Panc1 (cell line): Measurements from ENCODE around the gene FGFRL1. TPM values are rescaled to one million over a fixed set of nuclear protein-coding genes. Genes with fewer than 3 reads are reported as not detected.

Experiments
- ATAC-seq: fragments of 200-7000 bp; cut with Tn5 transposase; 2 replicates; pipeline ENCODE4 v1.9.1; 2020; ENCODE audit warnings: mild to moderate bottlenecking, moderate library complexity
- BruUV-seq: library from RNA; stranded (reverse); fragments of 400-500 nt; replicated peaks from 2 replicates; lab custom pipeline; 2021; lab: Mats Ljungman, UMichigan
- CTCF ChIA-PET: fragments of 300-600 bp; sonication (Branson Sonifier 250); formaldehyde crosslinking; loops from one replicate; lab custom pipeline; 2022; ENCODE audit warnings: antibody characterized with exemption; lab: Charles Lee
- POLR2A ChIA-PET: fragments of 300-600 bp; sonication (Branson Sonifier 250); formaldehyde crosslinking; loops from one replicate; lab custom pipeline; 2022; ENCODE audit warnings: antibody characterized with exemption; lab: Charles Lee
- DNase-seq: peaks from one replicate; pipeline ENCODE4 v3.0.0-alpha.2; 2010; ENCODE audit warnings: low read depth, low spot score
- H3K27ac ChIP-seq: 2 replicates; pipeline ENCODE4 v1.5.1; 2011; ENCODE audit warnings: mild to moderate bottlenecking, low read length, inconsistent platforms
- H3K27me3 ChIP-seq: fragments of 200-500 bp; sonication (Bioruptor generic); 2 replicates; pipeline ENCODE4 v1.6.0; 2014; ENCODE audit warnings: low read length, inconsistent platforms; ENCODE audit not compliant: control insufficient read depth, insufficient read depth
- H3K36me3 ChIP-seq: fragments of 200-500 bp; sonication (Bioruptor generic); 2 replicates; pipeline ENCODE4 v1.5.1; 2014; ENCODE audit warnings: inconsistent platforms, mild to moderate bottlenecking, low read length, moderate library complexity; ENCODE audit not compliant: control insufficient read depth, insufficient read depth
- H3K4me1 ChIP-seq: 2 replicates; pipeline ENCODE4 v1.5.1; 2011; ENCODE audit warnings: inconsistent platforms, mild to moderate bottlenecking, low read length, moderate library complexity; ENCODE audit not compliant: control insufficient read depth, insufficient read depth
- H3K4me3 ChIP-seq, 2 experiments: 2 replicates each; pipeline ENCODE4 v1.5.1; 2011 to 2012; ENCODE audit warnings: low read depth in 2 of 2, low read length in 2 of 2, mild to moderate bottlenecking in 2 of 2, inconsistent platforms in 1 of 2, moderate library complexity in 1 of 2
- H3K9me3 ChIP-seq: fragments of 200-500 bp; sonication (Bioruptor generic); 2 replicates; pipeline ENCODE4 v1.5.1; 2014; ENCODE audit warnings: low read depth, mild to moderate bottlenecking, inconsistent platforms, low read length, moderate library complexity; ENCODE audit not compliant: control insufficient read depth, insufficient read depth
- CTCF ChIP-seq: fragments of 450-650 bp; IDR thresholded peaks from 2 replicates; pipeline ENCODE4 v1.5.1; 2017; ENCODE audit warnings: mild to moderate bottlenecking
- POLR2AphosphoS5 ChIP-seq: IDR thresholded peaks from 2 replicates; pipeline ENCODE4 v1.6.1; 2012; ENCODE audit warnings: mild to moderate bottlenecking, low read depth, low read length, moderate library complexity
- REST ChIP-seq, 2 experiments: IDR thresholded peaks; 2 replicates each; pipeline ENCODE4 v1.6.1; 2011 to 2012; ENCODE audit warnings: low read depth in 2 of 2, control low read depth in 1 of 2, low read length in 1 of 2, mild to moderate bottlenecking in 1 of 2, moderate library complexity in 1 of 2; ENCODE audit not compliant: insufficient read depth in 1 of 2
- SIN3A ChIP-seq: IDR thresholded peaks from 2 replicates; pipeline ENCODE4 v1.6.1; 2012; ENCODE audit warnings: low read depth, mild to moderate bottlenecking, low read length, moderate library complexity, borderline replicate concordance; ENCODE audit not compliant: insufficient read depth
- TCF7L2 ChIP-seq: IDR thresholded peaks from 2 replicates; pipeline ENCODE4 v1.6.1; 2011; ENCODE audit warnings: mild to moderate bottlenecking, low read depth, low read length, inconsistent platforms
- in situ Hi-C: cut with HindIII; loops from 2 replicates; pipeline ENCODE4 v1.10.0; 2016; ENCODE audit warnings: low sequenced_read_pairs, low pct_unique_long_range_greater_than_20kb
- intact Hi-C: fragments of 100-400 bp; cut with micrococcal nuclease; formaldehyde crosslinking; loops from one replicate; pipeline ENCODE4 v1.10.0; 2022; ENCODE audit not compliant: unreplicated experiment
- total RNA-seq: library from RNA; stranded (reverse); gene quantifications from one replicate; pipeline ENCODE4 v1.2.1, GENCODE V29; 2021; ENCODE audit not compliant: unreplicated experiment

Gene FGFRL1
- total RNA-seq, 1 experiment from 2014 or later = 43.1 TPM

GRCh38 chr4:1002631-1003251 is 8.7 kb upstream of the FGFRL1 start:
- Histone ChIP-seq H3K36me3 (no peaks in the 10 kb centered on the region), H3K9me3 (no peaks in the 10 kb centered on the region), H3K4me1 (no peaks in the 10 kb centered on the region; the same call in 1 of the 2 replicates), H3K4me3 (no peak overlapping the region), H3K27me3 (no peaks in the 10 kb centered on the region), H3K27ac (no peak overlapping the region)
- no TSS peak for BruUV-seq
- POLR2A ChIA-PET = no interaction called here
- intact Hi-C loops (no loop called here), in situ Hi-C loops (no loop called here)
- TF ChIP-seq SIN3A = no peak
- TF ChIP-seq REST (IDR thresholded peaks at IDR 0.05; ENCODE audit: insufficient read depth in 1 of 2, low read depth in 2 of 2, low read length in 1 of 2) = no peak
- TF ChIP-seq TCF7L2 = no peak
- no peak for TF ChIP-seq CTCF
- TF ChIP-seq POLR2AphosphoS5 = no peak
- DNase-seq (no peak), ATAC-seq (no peak)
- CTCF ChIA-PET = interaction anchor here (0.6 kb wide), 1 partner anchor 263 kb away, joined by 7 read pairs; no protein-coding TSS in a partner anchor

- no TSS peak for BruUV-seq
- intact Hi-C loops (no loop called here), in situ Hi-C loops (no loop called here)
- ATAC-seq (no peak), DNase-seq (no peak)
- Histone ChIP-seq H3K9me3 (no peaks in the 10 kb centered on the region), H3K27ac (no peak overlapping the region), H3K36me3 (no peaks in the 10 kb centered on the region), H3K4me1 (no peaks in the 10 kb centered on the region), H3K4me3 (no peak overlapping the region), H3K27me3 (no peaks in the 10 kb centered on the region)
- ChIA-PET POLR2A (no interaction called here), CTCF (no interaction called here)
- TF ChIP-seq CTCF (no peak), REST (IDR thresholded peaks at IDR 0.05; ENCODE audit: insufficient read depth in 1 of 2, low read depth in 2 of 2, low read length in 1 of 2) (no peak), SIN3A (no peak), POLR2AphosphoS5 (no peak), TCF7L2 (no peak)
Measured at GRCh38 chr4:1003271-1004070, 8.0 kb upstream of the FGFRL1 start.
